Stimulated activated CD8-positive, alpha-beta memory T cell treated with anti-CD3 and anti-CD28 coated beads, Interleukin-7, amount 100 ng/mL, for 4 hours (primary cell): ENCODE data around the gene UCKL1.

Source experiments
- DNase-seq, 2 donors: peaks; one replicate each; pipeline ENCODE4 v3.0.0-alpha.2; 2020; ENCODE audit warnings: low read depth in 2 of 2

UCKL1 gene

GRCh38 chr20:63958964-63959698 is 2.9 kb upstream of the UCKL1 start:
- DNase-seq: no peak

GRCh38 chr20:63958471-63958870 is 2.3 kb upstream of the UCKL1 start:
- no peak for DNase-seq

- no peak for DNase-seq
Observed at GRCh38 chr20:63957690-63958441, 1.6 kb upstream of the UCKL1 start.

GRCh38 chr20:63957004-63957689 is 931 bp upstream of the UCKL1 start:
- DNase-seq: peak in 1 of 2 donors; percentile 70

- DNase-seq: no peak
Observed at GRCh38 chr20:63956664-63957003, 418 bp upstream of the UCKL1 start.

GRCh38 chr20:63955281-63955826 is 862 bp downstream of the UCKL1 start:
- DNase-seq: peak in 1 of 2 donors; percentile 52

- no peak for DNase-seq
Observed at GRCh38 chr20:63953764-63954429, 2.3 kb downstream of the UCKL1 start.

GRCh38 chr20:63952769-63953168 is 3.4 kb downstream of the UCKL1 start:
- no peak for DNase-seq

- DNase-seq: no peak
Observed at GRCh38 chr20:63952210-63952535, 4.0 kb downstream of the UCKL1 start.

- DNase-seq: no peak
Observed at GRCh38 chr20:63951398-63952209, 4.6 kb downstream of the UCKL1 start.

GRCh38 chr20:63950701-63951397 is 5.4 kb downstream of the UCKL1 start:
- DNase-seq: no peak

- no peak for DNase-seq
Observed at GRCh38 chr20:63947638-63948456, 8.4 kb downstream of the UCKL1 start.

- no peak for DNase-seq
Observed at GRCh38 chr20:63946986-63947637, 9.1 kb downstream of the UCKL1 start.

- DNase-seq: no peak
Observed at GRCh38 chr20:63945921-63946920, 10.0 kb downstream of the UCKL1 start.

GRCh38 chr20:63945031-63945658 is 11.1 kb downstream of the UCKL1 start:
- DNase-seq: no peak

GRCh38 chr20:63944078-63944941 is 11.9 kb downstream of the UCKL1 start:
- DNase-seq: no peak

- no peak for DNase-seq
Observed at GRCh38 chr20:63943808-63944077, 12.5 kb downstream of the UCKL1 start.
